ENCODE measurements around the gene SUN3.
"Not testable (repeated sequence)": the region's sequence is repeated elsewhere in the genome, so short reads cannot be mapped to it uniquely, and the experiment has no call there.

The SUN3 gene

GRCh38 chr7:48004032-48004431, 24.9 kb downstream of the SUN3 start:
- peaks cover 9% of the 10 kb centered on the region for H3K4me1 ChIP-seq (ENCODE audit: control insufficient read depth, insufficient read depth, low read length, unreplicated experiment)
- H3K36me3 ChIP-seq (ENCODE audit: insufficient read depth, low read length): no peaks in the 10 kb centered on the region
- H3K4me3 ChIP-seq (ENCODE audit: low read depth, low read length): no peak overlapping the region
- no peak overlapping the region for H3K27ac ChIP-seq (ENCODE audit: low read depth, low read length)
- no peaks in the 10 kb centered on the region for H3K79me2 ChIP-seq (ENCODE audit: control insufficient read depth, insufficient read depth, low read length, unreplicated experiment)
- no peak overlapping the region for H2AFZ ChIP-seq (ENCODE audit: low read length, unreplicated experiment)
- no peaks in the 10 kb centered on the region for H3K27me3 ChIP-seq (ENCODE audit: insufficient read depth, low read length)

- not testable (repeated sequence) for H2AFZ ChIP-seq (ENCODE audit: low read length, unreplicated experiment); H3K27me3 ChIP-seq (ENCODE audit: insufficient read depth, low read length); H3K79me2 ChIP-seq (ENCODE audit: control insufficient read depth, insufficient read depth, low read length, unreplicated experiment); H3K4me1 ChIP-seq (ENCODE audit: control insufficient read depth, insufficient read depth, low read length, unreplicated experiment); H3K4me3 ChIP-seq (ENCODE audit: low read depth, low read length); H3K36me3 ChIP-seq (ENCODE audit: insufficient read depth, low read length)
- H3K27ac ChIP-seq (ENCODE audit: low read depth, low read length): peak overlapping the region; percentile 68
Observed at GRCh38 chr7:48000164-48000563, 28.7 kb downstream of the SUN3 start.

- Histone ChIP-seq H3K4me3 (ENCODE audit: low read depth, low read length) (no peak overlapping the region), H3K79me2 (ENCODE audit: control insufficient read depth, insufficient read depth, low read length, unreplicated experiment) (no peaks in the 10 kb centered on the region), H3K27ac (ENCODE audit: low read depth, low read length) (no peak overlapping the region), H3K27me3 (ENCODE audit: insufficient read depth, low read length) (no peaks in the 10 kb centered on the region), H2AFZ (ENCODE audit: low read length, unreplicated experiment) (no peak overlapping the region), H3K4me1 (ENCODE audit: control insufficient read depth, insufficient read depth, low read length, unreplicated experiment) (peaks cover 9% of the 10 kb centered on the region), H3K36me3 (ENCODE audit: insufficient read depth, low read length) (no peaks in the 10 kb centered on the region)
Observed at GRCh38 chr7:47999413-47999812, 29.5 kb downstream of the SUN3 start.

- Histone ChIP-seq H3K27me3 (ENCODE audit: insufficient read depth, low read length) (no peaks in the 10 kb centered on the region), H3K27ac (ENCODE audit: low read depth, low read length) (peak overlapping the region; percentile 6; the same call in 1 of the 2 replicates), H2AFZ (ENCODE audit: low read length, unreplicated experiment) (peak overlapping the region; percentile 98), H3K4me1 (ENCODE audit: control insufficient read depth, insufficient read depth, low read length, unreplicated experiment) (peaks cover 7% of the 10 kb centered on the region), H3K4me3 (ENCODE audit: low read depth, low read length) (no peak overlapping the region), H3K36me3 (ENCODE audit: insufficient read depth, low read length) (no peaks in the 10 kb centered on the region), H3K79me2 (ENCODE audit: control insufficient read depth, insufficient read depth, low read length, unreplicated experiment) (no peaks in the 10 kb centered on the region)
Observed at GRCh38 chr7:47992446-47992845, 36.5 kb downstream of the SUN3 start.

GRCh38 chr7:47991741-47992311, 37.1 kb downstream of the SUN3 start:
- Histone ChIP-seq H3K27ac (ENCODE audit: low read depth, low read length) (peak overlapping the region; percentile 6; the same call in 1 of the 2 replicates), H3K4me3 (ENCODE audit: low read depth, low read length) (peak overlapping the region; percentile 72), H2AFZ (ENCODE audit: low read length, unreplicated experiment) (peak overlapping the region; percentile 98)

GRCh38 chr7:47991270-47991669, 37.6 kb downstream of the SUN3 start:
- Histone ChIP-seq H3K27me3 (ENCODE audit: insufficient read depth, low read length) (no peaks in the 10 kb centered on the region), H3K4me1 (ENCODE audit: control insufficient read depth, insufficient read depth, low read length, unreplicated experiment) (peaks cover 7% of the 10 kb centered on the region), H3K36me3 (ENCODE audit: insufficient read depth, low read length) (no peaks in the 10 kb centered on the region), H3K79me2 (ENCODE audit: control insufficient read depth, insufficient read depth, low read length, unreplicated experiment) (no peaks in the 10 kb centered on the region), H3K27ac (ENCODE audit: low read depth, low read length) (no peak overlapping the region), H3K4me3 (ENCODE audit: low read depth, low read length) (peak overlapping the region; percentile 72; the same call in 1 of the 2 replicates), H2AFZ (ENCODE audit: low read length, unreplicated experiment) (peak overlapping the region; percentile 98)

More at GRCh38 chr7:47991741-47992311, 37.1 kb downstream of the SUN3 start:
- no peaks in the 10 kb centered on the region for H3K36me3 ChIP-seq (ENCODE audit: insufficient read depth, low read length)
- H3K79me2 ChIP-seq (ENCODE audit: control insufficient read depth, insufficient read depth, low read length, unreplicated experiment): no peaks in the 10 kb centered on the region
- no peaks in the 10 kb centered on the region for H3K27me3 ChIP-seq (ENCODE audit: insufficient read depth, low read length)
- H3K4me1 ChIP-seq (ENCODE audit: control insufficient read depth, insufficient read depth, low read length, unreplicated experiment): peaks cover 7% of the 10 kb centered on the region

- peaks cover 7% of the 10 kb centered on the region for H3K4me1 ChIP-seq (ENCODE audit: control insufficient read depth, insufficient read depth, low read length, unreplicated experiment)
- H3K36me3 ChIP-seq (ENCODE audit: insufficient read depth, low read length): no peaks in the 10 kb centered on the region
- no peak overlapping the region for H2AFZ ChIP-seq (ENCODE audit: low read length, unreplicated experiment)
- H3K79me2 ChIP-seq (ENCODE audit: control insufficient read depth, insufficient read depth, low read length, unreplicated experiment): no peaks in the 10 kb centered on the region
- H3K27ac ChIP-seq (ENCODE audit: low read depth, low read length): no peak overlapping the region
- no peak overlapping the region for H3K4me3 ChIP-seq (ENCODE audit: low read depth, low read length)
- H3K27me3 ChIP-seq (ENCODE audit: insufficient read depth, low read length): no peaks in the 10 kb centered on the region
Observed at GRCh38 chr7:47990592-47990991, 38.3 kb downstream of the SUN3 start.

- not testable (repeated sequence) for H3K27ac ChIP-seq (ENCODE audit: low read depth, low read length); H2AFZ ChIP-seq (ENCODE audit: low read length, unreplicated experiment); H3K36me3 ChIP-seq (ENCODE audit: insufficient read depth, low read length); H3K4me1 ChIP-seq (ENCODE audit: control insufficient read depth, insufficient read depth, low read length, unreplicated experiment); H3K27me3 ChIP-seq (ENCODE audit: insufficient read depth, low read length); H3K79me2 ChIP-seq (ENCODE audit: control insufficient read depth, insufficient read depth, low read length, unreplicated experiment); H3K4me3 ChIP-seq (ENCODE audit: low read depth, low read length)
Observed at GRCh38 chr7:47989607-47990400, 39.1 kb downstream of the SUN3 start.

- Histone ChIP-seq H3K36me3 (ENCODE audit: insufficient read depth, low read length) (no peaks in the 10 kb centered on the region), H3K4me3 (ENCODE audit: low read depth, low read length) (no peak overlapping the region), H3K27ac (ENCODE audit: low read depth, low read length) (no peak overlapping the region), H3K27me3 (ENCODE audit: insufficient read depth, low read length) (no peaks in the 10 kb centered on the region), H3K79me2 (ENCODE audit: control insufficient read depth, insufficient read depth, low read length, unreplicated experiment) (no peaks in the 10 kb centered on the region), H3K4me1 (ENCODE audit: control insufficient read depth, insufficient read depth, low read length, unreplicated experiment) (peaks cover 7% of the 10 kb centered on the region), H2AFZ (ENCODE audit: low read length, unreplicated experiment) (no peak overlapping the region)
Observed at GRCh38 chr7:47988496-47989386, 40.2 kb downstream of the SUN3 start.

GRCh38 chr7:47982610-47983009, 46.3 kb downstream of the SUN3 start:
- Histone ChIP-seq H3K27ac (ENCODE audit: low read depth, low read length) (no peak overlapping the region), H3K36me3 (ENCODE audit: insufficient read depth, low read length) (no peaks in the 10 kb centered on the region), H2AFZ (ENCODE audit: low read length, unreplicated experiment) (no peak overlapping the region), H3K27me3 (ENCODE audit: insufficient read depth, low read length) (no peaks in the 10 kb centered on the region), H3K79me2 (ENCODE audit: control insufficient read depth, insufficient read depth, low read length, unreplicated experiment) (peaks cover 13% of the 10 kb centered on the region), H3K4me1 (ENCODE audit: control insufficient read depth, insufficient read depth, low read length, unreplicated experiment) (peaks cover 15% of the 10 kb centered on the region), H3K4me3 (ENCODE audit: low read depth, low read length) (no peak overlapping the region)

Data from ACC112 (cell line).